ENCODE measurements around the gene EML4. TPM values are rescaled to one million over a fixed set of nuclear protein-coding genes. Genes with fewer than 3 reads are reported as not detected.

EML4 gene
- total RNA-seq, 1 experiment from 2014 or later: 52.0 TPM

DNA sequence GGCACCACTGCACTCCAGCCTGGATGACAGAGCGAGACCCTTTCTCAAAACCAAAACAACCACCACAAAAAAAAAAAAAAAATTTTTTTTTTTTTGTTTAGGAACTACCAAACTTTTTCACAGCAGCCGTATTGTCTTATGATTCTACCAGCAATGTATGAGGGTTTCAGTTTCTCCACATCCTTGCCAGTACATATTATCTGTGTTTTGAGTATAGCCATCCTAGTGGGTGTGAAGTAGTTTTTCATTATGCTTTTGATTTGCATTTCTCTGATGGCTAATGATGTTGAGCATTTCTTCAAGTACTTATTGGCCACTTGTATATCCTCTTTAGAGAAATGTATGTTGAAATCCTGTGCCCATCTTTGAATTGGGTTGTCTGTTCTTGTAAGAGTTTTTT, 140.2 kb downstream of the EML4 start:
- Histone ChIP-seq H3K4me2 (no peak overlapping the region), H3K4me1 (replicated peaks; ENCODE audit: insufficient read depth) (peaks cover 17% of the 10 kb centered on the region), H3K9me2 (ENCODE audit: insufficient read depth) (no peaks in the 10 kb centered on the region), H2AFZ (no peak overlapping the region), H3K9me3 (ENCODE audit: insufficient read depth, low read depth) (no peaks in the 10 kb centered on the region), H3K27ac (no peak overlapping the region), H3K36me3 (ENCODE audit: low read depth) (0 out of 2 replicates have a peak, but pooled peaks cover under 1% of the 10 kb centered on the region), H3F3A (ENCODE audit: insufficient read depth, low read depth) (peaks cover 4% of the 10 kb centered on the region; the same call in 1 of the 2 replicates), H4K20me1 (ENCODE audit: insufficient read depth) (no peaks in the 10 kb centered on the region), H3K27me3 (ENCODE audit: insufficient read depth, low read depth) (no peaks in the 10 kb centered on the region), H3K79me2 (ENCODE audit: low read depth) (no peaks in the 10 kb centered on the region), H3K4me3 (no peak overlapping the region)
- intact Hi-C loops (cut with micrococcal nuclease; ENCODE audit: unreplicated experiment): no loop called here
- ChIA-PET CTCF (no interaction called here), POLR2A (ENCODE audit: unreplicated experiment) (no interaction called here)
- no peak for TF ChIP-seq EZH2 (IDR thresholded peaks at IDR 0.05; ENCODE audit: low read depth)
- TF ChIP-seq, protein P1, sequence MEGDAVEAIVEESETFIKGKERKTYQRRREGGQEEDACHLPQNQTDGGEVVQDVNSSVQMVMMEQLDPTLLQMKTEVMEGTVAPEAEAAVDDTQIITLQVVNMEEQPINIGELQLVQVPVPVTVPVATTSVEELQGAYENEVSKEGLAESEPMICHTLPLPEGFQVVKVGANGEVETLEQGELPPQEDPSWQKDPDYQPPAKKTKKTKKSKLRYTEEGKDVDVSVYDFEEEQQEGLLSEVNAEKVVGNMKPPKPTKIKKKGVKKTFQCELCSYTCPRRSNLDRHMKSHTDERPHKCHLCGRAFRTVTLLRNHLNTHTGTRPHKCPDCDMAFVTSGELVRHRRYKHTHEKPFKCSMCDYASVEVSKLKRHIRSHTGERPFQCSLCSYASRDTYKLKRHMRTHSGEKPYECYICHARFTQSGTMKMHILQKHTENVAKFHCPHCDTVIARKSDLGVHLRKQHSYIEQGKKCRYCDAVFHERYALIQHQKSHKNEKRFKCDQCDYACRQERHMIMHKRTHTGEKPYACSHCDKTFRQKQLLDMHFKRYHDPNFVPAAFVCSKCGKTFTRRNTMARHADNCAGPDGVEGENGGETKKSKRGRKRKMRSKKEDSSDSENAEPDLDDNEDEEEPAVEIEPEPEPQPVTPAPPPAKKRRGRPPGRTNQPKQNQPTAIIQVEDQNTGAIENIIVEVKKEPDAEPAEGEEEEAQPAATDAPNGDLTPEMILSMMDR (conservative IDR thresholded peaks at IDR 0.05): no peak
- DNase-seq: no peak
- no TSS peak for BruUV-seq (replicated peaks)

DNA sequence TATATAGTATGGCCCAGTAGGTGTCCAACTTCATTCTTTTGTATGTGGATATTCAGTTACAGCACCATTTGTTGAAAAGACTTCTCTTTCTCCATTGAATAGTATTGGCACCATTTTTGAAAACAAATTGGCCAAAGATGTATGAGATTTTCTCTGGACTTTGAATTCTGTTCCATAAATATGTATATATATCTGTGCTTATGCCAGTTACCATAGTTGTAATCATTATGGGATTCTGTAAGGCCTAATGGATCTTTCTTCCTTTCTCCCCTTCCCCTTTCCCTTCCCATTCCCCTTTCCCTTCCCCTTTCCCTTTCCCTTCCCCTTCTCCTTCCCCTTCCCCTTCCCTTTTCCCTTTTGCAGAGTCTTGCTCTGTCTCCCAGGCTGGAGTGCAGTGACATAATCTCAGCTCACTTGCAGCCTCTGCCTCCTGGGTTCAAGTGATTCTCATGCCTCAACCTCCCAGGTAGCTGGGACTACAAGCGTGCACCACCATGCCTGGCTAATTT, 140.9 kb downstream of the EML4 start:
- ChIA-PET CTCF (no interaction called here), POLR2A (ENCODE audit: unreplicated experiment) (no interaction called here)
- Histone ChIP-seq H3K9me3 (ENCODE audit: insufficient read depth, low read depth) (no peaks in the 10 kb centered on the region), H3K4me3 (no peak overlapping the region), H3K79me2 (ENCODE audit: low read depth) (no peaks in the 10 kb centered on the region), H3K4me1 (replicated peaks; ENCODE audit: insufficient read depth) (peaks cover 24% of the 10 kb centered on the region), H3K27ac (no peak overlapping the region), H2AFZ (no peak overlapping the region), H3K4me2 (no peak overlapping the region), H4K20me1 (ENCODE audit: insufficient read depth) (no peaks in the 10 kb centered on the region), H3K9me2 (ENCODE audit: insufficient read depth) (no peaks in the 10 kb centered on the region), H3F3A (ENCODE audit: insufficient read depth, low read depth) (peaks cover 11% of the 10 kb centered on the region), H3K36me3 (ENCODE audit: low read depth) (no peaks in the 10 kb centered on the region), H3K27me3 (ENCODE audit: insufficient read depth, low read depth) (no peaks in the 10 kb centered on the region)
- TF ChIP-seq, protein P1 (conservative IDR thresholded peaks at IDR 0.05): no peak
- no peak for TF ChIP-seq EZH2 (IDR thresholded peaks at IDR 0.05; ENCODE audit: low read depth)
- DNase-seq: no peak
- intact Hi-C loops (cut with micrococcal nuclease; ENCODE audit: unreplicated experiment): no loop called here
- BruUV-seq (replicated peaks): no TSS peak

DNA sequence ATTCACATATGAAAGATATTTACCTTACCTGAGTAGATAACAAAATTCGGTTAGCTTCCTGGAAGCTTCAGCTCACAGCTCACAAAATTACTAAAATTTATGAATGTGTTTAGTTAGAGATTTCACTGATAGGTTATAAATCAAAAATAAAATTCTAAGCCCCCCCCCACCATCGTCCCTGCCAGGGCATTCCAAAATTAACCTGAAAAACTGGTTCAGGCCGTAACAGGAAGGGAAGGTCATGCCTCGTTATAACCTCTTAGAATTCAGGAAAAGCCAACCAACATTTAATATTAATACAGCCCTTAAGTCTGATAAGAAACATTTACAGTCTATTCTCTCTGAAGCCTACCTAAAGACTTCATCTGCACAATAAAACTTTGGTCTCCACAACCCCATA, 143.0 kb downstream of the EML4 start:
- intact Hi-C loops (cut with micrococcal nuclease; ENCODE audit: unreplicated experiment): no loop called here
- Histone ChIP-seq H2AFZ (no peak overlapping the region), H3K4me3 (no peak overlapping the region), H3K27me3 (ENCODE audit: insufficient read depth, low read depth) (no peaks in the 10 kb centered on the region), H3K9me3 (ENCODE audit: insufficient read depth, low read depth) (no peaks in the 10 kb centered on the region), H3K36me3 (ENCODE audit: low read depth) (peaks cover 16% of the 10 kb centered on the region), H3K27ac (peak overlapping the region; percentile 17; the same call in 1 of the 2 replicates), H3K4me2 (peak overlapping the region; percentile 36), H3K79me2 (ENCODE audit: low read depth) (no peaks in the 10 kb centered on the region), H4K20me1 (ENCODE audit: insufficient read depth) (no peaks in the 10 kb centered on the region), H3F3A (ENCODE audit: insufficient read depth, low read depth) (peaks cover 17% of the 10 kb centered on the region), H3K9me2 (ENCODE audit: insufficient read depth) (no peaks in the 10 kb centered on the region), H3K4me1 (replicated peaks; ENCODE audit: insufficient read depth) (peaks cover 28% of the 10 kb centered on the region)
- no TSS peak for BruUV-seq (replicated peaks)
- POLR2A ChIA-PET (ENCODE audit: unreplicated experiment): no interaction called here
- CTCF ChIA-PET: interaction anchor here (0.6 to 0.7 kb wide), 2 partner anchors 61 to 141 kb away, joined by 4 read pairs; no protein-coding TSS in a partner anchor
- DNase-seq: peak in 1 of 2 experiments; percentile 37
- TF ChIP-seq, protein P1 (conservative IDR thresholded peaks at IDR 0.05): no peak
- TF ChIP-seq EZH2 (IDR thresholded peaks at IDR 0.05; ENCODE audit: low read depth): no peak
